Body of pancreas (tissue), 4 donors: ENCODE data around the gene MPZL3. TPM values are rescaled to one million over a fixed set of nuclear protein-coding genes. Genes with fewer than 3 reads are reported as not detected.
A peak's percentile ranks its signal among the peaks of the same experiment; 100 is the strongest.

Experiments used
- ATAC-seq: fragments of 150-250 bp; one replicate; pipeline ENCODE4 v1.9.1; 2016
- DNase-seq, 4 donors: peaks; one replicate each; pipeline ENCODE4 v3.0.0-alpha.2; 2019
- H3K27ac ChIP-seq, 4 donors: fragments of 200-600 bp; sonication (generic); 1 replicate in 3 of 4; 2 replicates in 1 of 4; pipeline versions ENCODE4 v1.5.1 to v1.6.1; 2016 to 2019; ENCODE audit warnings: mild to moderate bottlenecking in 1 of 4, mixed read lengths in 1 of 4, moderate library complexity in 1 of 4
- H3K27me3 ChIP-seq, 2 donors: fragments of 200-600 bp; sonication (generic); one replicate each; pipeline ENCODE4 v1.6.0; 2016; ENCODE audit warnings: mild to moderate bottlenecking in 1 of 2
- H3K36me3 ChIP-seq, 2 donors: fragments of 200-600 bp; sonication (generic); replicated peaks in 1 of 2; 2 replicates each; pipeline ENCODE4 v1.5.1; 2016; ENCODE audit warnings: low read depth in 2 of 2; ENCODE audit not compliant: insufficient read depth in 1 of 2
- H3K4me1 ChIP-seq: fragments of 200-600 bp; sonication (generic); one replicate; pipeline ENCODE4 v1.6.0; 2016
- H3K4me3 ChIP-seq, 2 donors: fragments of 200-600 bp; sonication (generic); 1 replicate in 1 of 2; 2 replicates in 1 of 2; pipeline ENCODE4 v1.5.1; 2016 to 2019
- H3K9me3 ChIP-seq, 3 donors: fragments of 200-600 bp; sonication (generic); 1 replicate in 2 of 3; 2 replicates in 1 of 3; pipeline ENCODE4 v1.5.1; 2016
- POLR2A ChIP-seq, 3 donors: fragments of 450-650 bp; IDR thresholded peaks; one replicate each; pipeline ENCODE4 v1.6.1; 2016; ENCODE audit warnings: antibody characterized with exemption in 3 of 3, mild to moderate bottlenecking in 2 of 3
- WGBS, 2 donors: methylation state at CpG; one replicate each; pipeline ENCODE4 v1.1.5; 2017; 5-methylcytosine and 5-hydroxymethylcytosine counted together
- intact Hi-C: fragments of 100-400 bp; cut with DNase I; formaldehyde crosslinking; loops from one replicate; pipeline ENCODE4 v1.15.1; 2023
- total RNA-seq, 2 donors: library from RNA; depleted of rRNA; stranded (reverse); fragments of >200 nt; gene quantifications; one replicate each; pipeline ENCODE4 v1.1.0, GENCODE V29; 2016
- TF ChIP-seq, protein P1 (sequence below), 7 experiments: fragments of 450-650 bp in 4 of 7; fragments of 200-600 bp in 3 of 7; sonication (generic) in 3 of 7; IDR thresholded peaks; one replicate each; pipeline ENCODE4 v1.5.1; 2016 to 2019; ENCODE audit warnings: antibody characterized with exemption in 7 of 7

Gene MPZL3
- total RNA-seq, 2 donors from 2014 or later: 4.0 to 8.0 TPM

DNA sequence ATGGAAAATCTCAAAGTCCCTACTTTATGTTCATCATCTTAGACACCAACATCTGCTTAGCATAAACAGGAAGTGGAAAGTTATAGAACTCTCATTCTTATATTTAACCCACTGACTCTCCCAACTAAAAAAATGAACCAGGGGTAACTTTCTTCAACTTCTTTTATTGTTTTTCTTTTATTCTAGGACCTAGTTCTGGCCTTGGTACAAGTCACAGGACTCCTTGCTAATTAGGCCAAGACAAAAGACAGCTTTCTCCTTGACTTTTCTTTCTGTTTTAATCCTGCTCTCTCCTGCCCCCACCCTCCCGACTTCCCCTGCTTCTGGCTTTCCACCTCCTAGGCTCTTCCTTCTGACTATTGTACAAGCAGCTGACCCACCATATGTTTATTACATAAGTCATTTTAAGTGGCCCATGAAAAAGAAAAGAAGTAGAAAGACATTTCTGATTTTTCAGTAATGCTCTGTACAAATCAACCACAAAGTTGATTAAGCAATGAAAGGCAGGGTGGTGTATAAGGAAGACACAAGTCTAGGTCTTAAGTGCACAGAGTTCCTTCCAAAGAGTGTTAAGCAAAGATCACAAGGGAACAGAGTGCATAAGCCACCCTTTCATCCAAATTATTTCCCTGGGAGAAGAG lies 45.7 kb downstream of the MPZL3 start:
- Histone ChIP-seq H3K27me3 (no peaks in the 10 kb centered on the region), H3K9me3 (no peaks in the 10 kb centered on the region), H3K36me3 (no peaks in the 10 kb centered on the region), H3K4me3 (no peak overlapping the region), H3K4me1 (peaks cover 11% of the 10 kb centered on the region), H3K27ac (peak overlapping the region in 1 of 4 donors; percentile 28)
- no peak for DNase-seq
- intact Hi-C loops: no loop called here
- TF ChIP-seq, protein P1, sequence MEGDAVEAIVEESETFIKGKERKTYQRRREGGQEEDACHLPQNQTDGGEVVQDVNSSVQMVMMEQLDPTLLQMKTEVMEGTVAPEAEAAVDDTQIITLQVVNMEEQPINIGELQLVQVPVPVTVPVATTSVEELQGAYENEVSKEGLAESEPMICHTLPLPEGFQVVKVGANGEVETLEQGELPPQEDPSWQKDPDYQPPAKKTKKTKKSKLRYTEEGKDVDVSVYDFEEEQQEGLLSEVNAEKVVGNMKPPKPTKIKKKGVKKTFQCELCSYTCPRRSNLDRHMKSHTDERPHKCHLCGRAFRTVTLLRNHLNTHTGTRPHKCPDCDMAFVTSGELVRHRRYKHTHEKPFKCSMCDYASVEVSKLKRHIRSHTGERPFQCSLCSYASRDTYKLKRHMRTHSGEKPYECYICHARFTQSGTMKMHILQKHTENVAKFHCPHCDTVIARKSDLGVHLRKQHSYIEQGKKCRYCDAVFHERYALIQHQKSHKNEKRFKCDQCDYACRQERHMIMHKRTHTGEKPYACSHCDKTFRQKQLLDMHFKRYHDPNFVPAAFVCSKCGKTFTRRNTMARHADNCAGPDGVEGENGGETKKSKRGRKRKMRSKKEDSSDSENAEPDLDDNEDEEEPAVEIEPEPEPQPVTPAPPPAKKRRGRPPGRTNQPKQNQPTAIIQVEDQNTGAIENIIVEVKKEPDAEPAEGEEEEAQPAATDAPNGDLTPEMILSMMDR (IDR thresholded peaks at IDR 0.05): no peak
- no peak for TF ChIP-seq POLR2A (IDR thresholded peaks at IDR 0.05)
- no peak for ATAC-seq
- WGBS, 2 donors: 64 to 85% methylated on average over 1 of the region's 1 CpG

DNA sequence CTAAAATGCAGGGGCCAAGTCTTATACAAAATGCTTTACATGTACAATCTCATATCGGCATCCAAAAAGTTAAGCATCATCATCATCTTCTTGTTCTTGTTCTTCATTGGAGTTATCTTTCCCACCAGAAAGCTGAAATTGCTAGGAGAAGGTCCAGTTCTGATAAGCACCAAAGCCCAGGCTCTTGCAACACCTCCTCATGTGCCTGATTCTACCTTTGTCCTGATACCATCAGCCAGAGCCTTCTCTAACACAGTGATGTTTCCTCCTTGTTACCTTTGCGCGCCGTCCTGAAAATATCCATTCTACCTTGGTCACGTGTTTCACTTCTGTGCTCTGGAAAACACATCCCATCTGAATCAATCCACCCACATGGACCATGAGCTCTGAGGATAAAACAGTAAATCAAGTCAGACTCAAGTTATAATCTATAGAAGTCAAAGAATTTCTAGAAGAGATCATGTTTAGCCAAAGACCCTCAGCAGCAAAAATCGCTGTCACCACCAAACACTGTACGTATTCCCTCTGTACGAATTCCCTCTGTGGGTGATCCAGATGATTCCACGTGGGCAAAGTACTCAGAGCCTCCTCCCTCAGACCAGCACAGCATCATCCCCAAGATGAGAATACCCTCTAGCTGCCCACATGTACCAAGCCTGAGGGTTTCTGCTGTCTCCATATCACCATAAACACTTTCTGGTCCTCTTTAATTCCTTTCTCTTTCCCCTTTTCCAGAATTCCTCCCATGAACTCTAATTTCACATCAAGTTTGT lies 46.4 kb downstream of the MPZL3 start:
- no peak overlapping the region for H3K4me3 ChIP-seq
- WGBS, 2 donors: 88 to 91% methylated on average over 9 of the region's 9 CpGs
- H3K4me1 ChIP-seq: peaks cover 11% of the 10 kb centered on the region
- H3K27ac ChIP-seq: peak overlapping the region in 1 of 4 donors; percentile 28
- no peaks in the 10 kb centered on the region for H3K9me3 ChIP-seq
- H3K27me3 ChIP-seq: no peaks in the 10 kb centered on the region
- ATAC-seq (no peak), DNase-seq (no peak)
- intact Hi-C loops: no loop called here
- TF ChIP-seq POLR2A (IDR thresholded peaks at IDR 0.05): no peak
- TF ChIP-seq, protein P1 (IDR thresholded peaks at IDR 0.05): no peak
- H3K36me3 ChIP-seq: no peaks in the 10 kb centered on the region

DNA sequence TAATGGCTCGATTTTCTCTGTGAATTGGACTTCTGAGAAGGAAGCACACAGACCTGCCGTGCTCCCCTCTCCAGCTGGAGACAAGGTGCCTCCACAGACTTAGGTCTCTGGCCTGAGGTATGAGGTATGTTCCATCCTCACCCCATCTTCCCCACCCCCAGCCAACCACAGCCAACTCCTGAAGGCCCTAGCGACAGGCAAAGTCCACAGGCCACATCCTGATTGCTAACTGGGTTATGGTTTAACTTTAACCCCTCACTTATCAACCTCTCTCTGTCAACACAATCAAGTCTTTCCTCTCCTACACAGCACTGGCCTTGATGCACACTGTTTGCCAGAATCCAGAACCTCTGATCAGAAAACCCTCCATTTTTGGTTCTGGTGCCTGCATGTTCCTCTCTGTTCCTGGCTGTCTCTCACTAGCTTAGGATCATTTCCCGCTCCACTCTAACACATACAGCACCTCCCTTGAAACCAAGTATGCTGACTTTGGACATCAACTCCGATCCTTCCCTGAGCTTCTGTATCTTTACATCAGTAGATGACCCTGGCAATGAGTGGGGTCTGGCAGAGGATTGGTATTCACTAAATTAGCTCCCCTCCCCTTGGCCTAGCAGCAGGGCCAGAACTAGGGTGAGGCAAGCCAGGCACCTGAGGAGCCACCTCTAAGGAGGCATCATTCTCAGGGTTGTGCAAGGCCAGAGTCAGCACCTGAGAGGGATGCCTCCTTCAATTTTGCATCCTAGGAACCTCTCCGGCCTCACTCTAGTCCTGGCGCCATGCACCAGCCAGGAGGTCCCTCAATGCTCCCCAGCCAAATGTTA lies 49.4 kb downstream of the MPZL3 start:
- peaks cover 23% of the 10 kb centered on the region for H3K4me1 ChIP-seq
- H3K36me3 ChIP-seq: no peaks in the 10 kb centered on the region
- peak overlapping the region in 2 of 4 donors; percentile 11 to 12 for H3K27ac ChIP-seq
- DNase-seq (peak in 3 of 4 donors; percentile 21 to 32 (median 30)), ATAC-seq (peak; percentile 38)
- H3K9me3 ChIP-seq: no peaks in the 10 kb centered on the region
- TF ChIP-seq POLR2A (IDR thresholded peaks at IDR 0.05): no peak
- TF ChIP-seq, protein P1 (IDR thresholded peaks at IDR 0.05): no peak
- 61 to 69% methylated on average over 7 of the region's 7 CpGs for WGBS, 2 donors
- H3K4me3 ChIP-seq: no peak overlapping the region
- no peaks in the 10 kb centered on the region for H3K27me3 ChIP-seq
- intact Hi-C loops: loop anchor here (5.0 kb wide), 1 partner anchor 84 kb away; no protein-coding TSS in a partner anchor

DNA sequence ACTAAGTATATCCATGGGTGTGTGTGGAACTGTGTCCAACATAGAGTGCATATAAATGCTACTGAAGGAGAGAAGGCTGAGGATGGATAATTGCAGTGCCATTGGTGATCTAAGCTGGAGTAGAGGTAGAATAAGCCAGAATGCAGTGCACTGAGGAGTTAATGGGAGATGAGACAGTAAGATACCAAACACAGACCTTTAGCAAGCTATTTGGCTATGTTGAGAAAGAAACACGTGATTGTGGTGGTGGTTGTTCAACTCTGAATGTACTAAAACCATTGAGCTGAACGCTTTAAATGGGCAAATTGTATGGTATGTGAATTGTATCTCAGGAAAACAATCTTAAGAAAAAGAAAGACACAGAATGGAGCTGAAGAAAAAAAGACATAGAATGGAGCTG lies 50.2 kb downstream of the MPZL3 start:
- Histone ChIP-seq H3K27me3 (no peaks in the 10 kb centered on the region), H3K36me3 (no peaks in the 10 kb centered on the region), H3K27ac (no peak overlapping the region), H3K4me3 (no peak overlapping the region), H3K9me3 (no peaks in the 10 kb centered on the region), H3K4me1 (peaks cover 23% of the 10 kb centered on the region)
- no peak for DNase-seq
- no peak for ATAC-seq
- TF ChIP-seq, protein P1 (IDR thresholded peaks at IDR 0.05): no peak
- no peak for TF ChIP-seq POLR2A (IDR thresholded peaks at IDR 0.05)
- WGBS, 2 donors: 83 to 86% methylated on average over 2 of the region's 2 CpGs
- intact Hi-C loops: loop anchor here (5.0 kb wide), 1 partner anchor 85 kb away; no protein-coding TSS in a partner anchor
